GM12892 (cell line): Measurements from ENCODE around the gene INTS12.

ENCODE experiments used
- POLR2A ChIP-seq: IDR thresholded peaks from 2 replicates; pipeline ENCODE4 v1.6.1; 2011; ENCODE audit warnings: low read depth, low read length, control low read depth
- POLR2AphosphoS5 ChIP-seq: IDR thresholded peaks from 2 replicates; pipeline ENCODE4 v1.6.1; 2011; ENCODE audit warnings: low read depth, low read length, control low read depth
- TAF1 ChIP-seq: IDR thresholded peaks from 2 replicates; pipeline ENCODE4 v1.6.1; 2011; ENCODE audit warnings: low read depth, mild to moderate bottlenecking, control low read depth, low read length, borderline replicate concordance

DNA sequence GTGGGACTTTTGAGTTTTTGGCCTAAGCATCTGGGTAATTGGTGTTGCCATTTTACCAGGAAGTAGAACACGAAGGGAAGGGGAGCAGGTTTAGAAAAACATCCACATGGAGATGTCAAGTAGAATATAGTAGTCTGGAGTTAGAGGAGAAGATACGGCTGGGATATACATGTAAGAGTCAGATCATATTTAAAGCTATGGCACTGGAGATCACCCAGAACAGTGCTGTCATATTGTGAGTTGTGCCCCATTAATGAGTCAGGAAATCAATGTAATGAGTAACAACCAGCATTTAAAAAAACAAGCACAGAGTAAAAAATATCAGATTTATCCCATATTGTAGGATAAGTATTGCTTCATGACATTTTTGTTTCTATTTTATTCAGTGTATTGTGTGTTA lies 4.3 kb upstream of the INTS12 start:
- TF ChIP-seq POLR2A = no peak
- no peak for TF ChIP-seq POLR2AphosphoS5
- TF ChIP-seq TAF1 = no peak
